Non-pigmented ciliary epithelial cell (primary cell): ENCODE data around the gene SYNGAP1.
"Not testable (repeated sequence)": the region's sequence is repeated elsewhere in the genome, so short reads cannot be mapped to it uniquely, and the experiment has no call there.

Source experiments
- DNase-seq: peaks from one replicate; pipeline ENCODE4 v3.0.0-alpha.2; 2010; ENCODE audit warnings: low read depth

SYNGAP1 gene

DNA sequence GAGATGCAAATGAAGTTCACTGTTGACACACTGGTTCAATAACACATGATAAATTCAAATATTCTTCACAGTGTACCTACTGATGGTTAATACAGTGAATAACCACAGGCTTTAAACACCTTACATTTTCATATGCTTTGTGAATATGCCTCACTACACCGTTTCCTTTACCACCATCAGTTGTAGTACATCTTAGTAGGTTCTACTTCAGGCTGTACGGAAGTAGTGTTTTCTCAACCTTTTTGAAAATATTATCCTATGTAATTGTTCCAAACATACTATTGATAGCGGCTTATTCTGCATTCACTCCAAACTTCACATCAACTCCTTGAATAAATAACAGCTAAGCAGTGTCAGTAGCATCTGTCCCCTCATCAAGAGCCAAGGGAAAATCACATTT, 49.8 kb downstream of the SYNGAP1 start:
- no peak for DNase-seq

DNA sequence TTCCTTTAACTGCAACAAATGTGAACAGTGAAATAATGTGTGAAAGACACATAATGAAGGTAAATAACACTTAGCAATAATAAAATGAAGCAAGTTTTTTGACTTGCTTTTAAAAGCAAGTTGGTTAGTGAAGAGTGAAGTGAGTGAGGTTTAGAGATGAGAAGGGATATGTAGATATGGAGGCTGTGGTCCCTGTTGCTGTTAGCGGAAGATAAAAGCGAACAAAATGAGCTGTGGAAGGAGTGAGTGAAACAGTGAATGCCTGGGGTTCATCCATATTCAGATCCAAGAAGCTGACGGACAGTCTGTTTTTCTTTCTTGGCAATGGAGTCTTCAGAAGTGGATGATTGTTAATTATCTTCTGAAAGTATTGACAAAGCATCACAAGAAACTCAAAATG, 58.0 kb downstream of the SYNGAP1 start:
- no peak for DNase-seq

GRCh38 chr6:33481192-33481591, 61.3 kb downstream of the SYNGAP1 start:
- no peak for DNase-seq

DNA sequence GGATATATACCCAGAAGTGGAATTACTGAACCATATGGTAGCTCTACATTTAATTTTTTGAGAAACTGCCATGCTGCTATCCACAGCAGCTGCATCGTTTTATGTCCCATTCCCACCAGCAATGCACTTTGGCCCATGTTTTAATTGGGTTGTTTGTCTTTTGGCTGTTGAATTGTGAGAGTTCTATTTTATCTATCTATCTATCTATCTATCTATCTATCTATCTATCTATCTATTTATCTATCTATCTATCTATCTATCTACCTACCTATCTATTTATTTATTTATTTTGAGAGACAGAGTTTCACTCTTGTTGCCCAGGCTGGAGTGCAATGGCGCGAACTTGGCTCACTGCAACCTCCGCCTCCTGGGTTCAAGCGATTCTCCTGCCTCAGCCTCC, 62.8 kb downstream of the SYNGAP1 start:
- not testable (repeated sequence) for DNase-seq

- DNase-seq: no peak
Observed at GRCh38 chr6:33483678-33484077, 63.8 kb downstream of the SYNGAP1 start.

DNA sequence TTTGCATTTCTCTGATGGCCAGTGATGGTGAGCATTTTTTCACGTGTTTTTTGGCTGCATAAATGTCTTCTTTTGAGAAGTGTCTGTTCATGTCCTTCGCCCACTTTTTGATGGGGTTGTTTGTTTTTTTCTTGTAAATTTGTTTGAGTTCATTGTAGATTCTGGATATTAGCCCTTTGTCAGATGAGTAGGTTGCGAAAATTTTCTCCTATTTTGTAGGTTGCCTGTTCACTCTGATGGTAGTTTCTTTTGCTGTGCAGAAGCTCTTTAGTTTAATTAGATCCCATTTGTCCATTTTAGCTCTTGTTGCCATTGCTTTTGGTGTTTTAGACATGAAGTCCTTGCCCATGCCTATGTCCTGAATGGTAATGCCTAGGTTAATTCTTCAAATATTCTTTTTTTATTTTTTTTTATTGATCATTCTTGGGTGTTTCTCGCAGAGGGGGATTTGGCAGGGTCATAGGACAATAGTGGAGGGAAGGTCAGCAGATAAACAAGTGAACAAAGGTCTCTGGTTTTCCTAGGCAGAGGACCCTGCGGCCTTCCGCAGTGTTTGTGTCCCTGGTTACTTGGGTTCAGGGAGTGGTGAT, 64.9 kb downstream of the SYNGAP1 start:
- not testable (repeated sequence) for DNase-seq

- DNase-seq: not testable (repeated sequence)
Observed at GRCh38 chr6:33485680-33486079, 65.8 kb downstream of the SYNGAP1 start.

DNA sequence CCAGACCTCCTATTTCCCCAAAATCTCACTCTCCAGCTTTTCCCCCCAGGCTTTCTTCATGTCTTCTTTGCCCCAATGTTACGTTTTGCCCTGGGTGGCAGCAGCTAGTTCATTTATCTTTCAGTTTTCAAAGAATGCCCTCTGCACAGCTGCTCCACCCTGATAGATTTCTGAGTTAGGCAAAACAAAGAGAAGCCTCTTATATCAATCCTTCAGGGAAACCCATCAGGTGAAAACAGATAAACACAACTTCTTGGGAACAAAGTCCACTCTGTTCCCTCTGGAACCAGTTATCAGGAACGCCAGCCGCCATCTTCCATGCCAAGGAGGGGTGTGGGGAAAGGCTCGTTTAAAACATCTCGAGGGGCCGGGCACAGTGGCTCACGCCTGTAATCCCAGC, 68.5 kb downstream of the SYNGAP1 start:
- no peak for DNase-seq

DNA sequence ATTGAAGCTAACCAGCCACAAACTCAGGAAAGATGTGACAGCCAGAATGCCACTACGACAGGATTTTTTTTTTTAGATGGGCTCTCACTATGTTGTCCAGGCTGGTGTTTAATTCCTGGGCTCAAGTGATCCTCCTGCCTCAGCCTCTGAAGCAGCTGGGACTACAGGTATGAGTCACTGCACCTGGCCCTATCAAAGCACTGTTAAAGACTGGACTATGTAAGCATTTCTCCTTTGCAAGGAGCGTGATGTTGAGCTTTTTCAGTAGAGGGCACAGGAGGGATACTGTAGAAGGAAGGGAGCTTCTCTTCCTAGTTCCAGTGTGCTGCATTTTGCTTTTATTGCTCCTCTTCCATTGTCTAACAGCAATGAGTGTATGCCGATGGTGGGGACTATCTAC, 70.3 kb downstream of the SYNGAP1 start:
- DNase-seq: no peak

DNA sequence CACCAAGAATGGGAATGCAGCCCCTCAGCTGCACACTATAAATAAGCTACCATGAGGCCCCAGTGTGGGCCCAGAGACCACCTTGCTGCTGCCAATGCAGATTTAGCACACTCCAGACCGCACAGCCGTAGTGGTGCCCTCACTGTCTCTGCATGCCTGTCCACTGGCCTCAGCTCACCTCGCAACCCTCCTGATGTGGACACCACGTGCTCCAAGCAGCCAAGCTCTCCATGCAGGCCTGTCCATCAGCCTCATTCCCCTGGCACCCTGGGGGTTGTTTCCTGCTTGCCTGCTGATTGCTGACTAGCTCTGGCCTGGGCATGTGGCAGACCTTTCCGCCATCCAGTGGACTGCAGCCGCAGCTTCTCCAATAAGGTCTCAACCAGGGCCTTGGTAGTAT, 70.8 kb downstream of the SYNGAP1 start:
- no peak for DNase-seq

- no peak for DNase-seq
Observed at GRCh38 chr6:33492093-33492492, 72.2 kb downstream of the SYNGAP1 start.

DNA sequence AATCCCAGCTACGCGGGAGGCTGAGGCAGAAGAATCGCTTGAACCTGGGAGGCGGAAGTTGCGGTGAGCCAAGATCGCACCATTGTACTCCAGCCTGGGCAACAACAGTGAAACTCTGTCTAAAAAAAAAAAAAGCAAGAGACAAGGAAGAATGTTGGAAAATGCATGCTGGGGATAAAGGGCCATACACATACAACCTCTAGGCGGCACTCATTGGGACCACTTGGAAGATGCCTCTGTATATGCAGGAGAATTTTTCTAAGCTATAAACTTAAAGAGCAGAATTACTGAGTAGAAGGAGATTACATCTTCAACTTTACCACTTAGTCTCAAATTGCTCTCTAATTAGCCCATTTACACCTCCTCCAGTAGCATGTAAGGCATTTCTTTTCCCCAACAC, 77.3 kb downstream of the SYNGAP1 start:
- no peak for DNase-seq

- no peak for DNase-seq
Observed at GRCh38 chr6:33502486-33502885, 82.6 kb downstream of the SYNGAP1 start.

GRCh38 chr6:33504486-33504885, 84.6 kb downstream of the SYNGAP1 start:
- DNase-seq: no peak
